H1 (cell line): Measurements from ENCODE around the gene RHCG. TPM values are rescaled to one million over a fixed set of nuclear protein-coding genes. Genes with fewer than 3 reads are reported as not detected.
A peak's percentile ranks its signal among the peaks of the same experiment; 100 is the strongest.

Experiments used
- CTCF ChIA-PET: fragments of 300-600 bp; sonication (Branson Sonifier 250); formaldehyde crosslinking; loops from one replicate; lab custom pipeline; 2021; ENCODE audit not compliant: partially characterized antibody; lab: Charles Lee
- POLR2A ChIA-PET: fragments of 300-600 bp; sonication (Branson Sonifier 250); formaldehyde crosslinking; loops from one replicate; lab custom pipeline; 2021; ENCODE audit warnings: inconsistent platforms; ENCODE audit not compliant: partially characterized antibody; lab: Charles Lee
- DNase-seq, 2 experiments: peaks; one replicate each; pipeline versions ENCODE4 v3.0.0 to v3.0.0-alpha.2; 2010 to 2022; ENCODE audit warnings: low spot score in 2 of 2, low read depth in 1 of 2, mixed read lengths in 1 of 2
- FAIRE-seq: peaks from 2 replicates; lab custom pipeline; 2011; peaks lifted over from hg19 to GRCh38; lab: Jason Lieb, UNC
- H2AFZ ChIP-seq: 2 replicates; pipeline ENCODE4 v1.8.1; 2012; ENCODE audit warnings: low read length, inconsistent platforms
- H2AK5ac ChIP-seq: 2 replicates; pipeline ENCODE4 v1.6.1; 2013; ENCODE audit warnings: low read depth, low read length
- H2BK120ac ChIP-seq: replicated peaks from 2 replicates; pipeline ENCODE3; 2013; ENCODE audit warnings: low read depth, low read length, inconsistent platforms
- H2BK12ac ChIP-seq: 2 replicates; pipeline ENCODE4 v1.6.1; 2013; ENCODE audit warnings: low read depth, low read length
- H2BK15ac ChIP-seq: 2 replicates; pipeline ENCODE4 v1.6.1; 2013; ENCODE audit warnings: low read length
- H2BK20ac ChIP-seq: 2 replicates; pipeline ENCODE4 v1.6.1; 2013; ENCODE audit warnings: low read length
- H2BK5ac ChIP-seq: 2 replicates; pipeline ENCODE4 v1.6.1; 2013; ENCODE audit warnings: low read depth, low read length
- H3K14ac ChIP-seq: 2 replicates; pipeline ENCODE4 v1.6.1; 2013; ENCODE audit warnings: inconsistent platforms; ENCODE audit not compliant: insufficient read length
- H3K18ac ChIP-seq: 2 replicates; pipeline ENCODE4 v1.6.1; 2013; ENCODE audit warnings: low read length; ENCODE audit errors: extremely low read depth
- H3K23ac ChIP-seq: 2 replicates; pipeline ENCODE4 v1.6.1; 2013; ENCODE audit warnings: inconsistent platforms; ENCODE audit not compliant: insufficient read length
- H3K23me2 ChIP-seq: 2 replicates; pipeline ENCODE4 v1.6.1; 2013; ENCODE audit warnings: low read depth, low read length
- H3K27ac ChIP-seq: 2 replicates; pipeline ENCODE4 v1.6.1; 2011; ENCODE audit warnings: low read depth, low read length, inconsistent platforms
- H3K27me3 ChIP-seq, 4 experiments: replicated peaks in 1 of 4; 1 replicate in 1 of 4; 2 replicates in 3 of 4; pipeline versions ENCODE4 v1.6.1 to v1.8.1; 2011 to 2013; ENCODE audit warnings: low read length in 3 of 4, mild to moderate bottlenecking in 3 of 4, inconsistent platforms in 2 of 4, mixed read lengths in 2 of 4, moderate library complexity in 1 of 4; ENCODE audit not compliant: control insufficient read depth in 3 of 4, insufficient read depth in 3 of 4; ENCODE audit errors: extremely low read depth in 1 of 4
- H3K36me3 ChIP-seq, 4 experiments: 2 replicates each; pipeline versions ENCODE4 v1.6.1 to v1.8.1; 2011 to 2013; ENCODE audit warnings: mild to moderate bottlenecking in 4 of 4, low read length in 3 of 4, moderate library complexity in 2 of 4, control low read depth in 1 of 4, inconsistent platforms in 1 of 4; ENCODE audit not compliant: insufficient read depth in 4 of 4, control insufficient read depth in 2 of 4
- H3K4ac ChIP-seq: replicated peaks from 2 replicates; pipeline ENCODE3; 2013; ENCODE audit warnings: low read length, low read depth, mixed read lengths, inconsistent platforms; ENCODE audit not compliant: insufficient read length
- H3K4me1 ChIP-seq, 4 experiments: replicated peaks in 1 of 4; 1 replicate in 1 of 4; 2 replicates in 3 of 4; pipeline versions ENCODE4 v1.6.1 to v1.8.1; 2011 to 2013; ENCODE audit warnings: low read length in 3 of 4, inconsistent platforms in 2 of 4, mixed read lengths in 1 of 4; ENCODE audit not compliant: insufficient read depth in 4 of 4, control insufficient read depth in 3 of 4
- H3K4me2 ChIP-seq, 2 experiments: 2 replicates each; pipeline versions ENCODE4 v1.6.1 to v1.8.1; 2011 to 2013; ENCODE audit warnings: low read depth in 2 of 2, low read length in 2 of 2, control low read depth in 1 of 2, inconsistent platforms in 1 of 2, mild to moderate bottlenecking in 1 of 2; ENCODE audit not compliant: insufficient read depth in 1 of 2
- H3K4me3 ChIP-seq, 4 experiments: fragments of 200-600, 300-600 bp in 1 of 4; sonication (generic), shearing (Covaris generic), sonication (Bioruptor Twin) in 1 of 4; 2 replicates each; pipeline versions ENCODE4 v1.5.1 to v1.8.1; 2011 to 2016; ENCODE audit warnings: low read length in 4 of 4, low read depth in 3 of 4, control low read depth in 2 of 4, inconsistent platforms in 2 of 4, mild to moderate bottlenecking in 2 of 4, mixed read lengths in 1 of 4, moderate library complexity in 1 of 4; ENCODE audit not compliant: insufficient read depth in 2 of 4; ENCODE audit errors: extremely low read depth in 1 of 4
- H3K56ac ChIP-seq: replicated peaks from 2 replicates; pipeline ENCODE3; 2013; ENCODE audit warnings: low read depth, mild to moderate bottlenecking, mixed read lengths, low read length, inconsistent platforms; ENCODE audit not compliant: insufficient read length
- H3K79me1 ChIP-seq: 2 replicates; pipeline ENCODE4 v1.6.1; 2013; ENCODE audit warnings: low read depth, low read length, control low read depth
- H3K79me2 ChIP-seq, 2 experiments: 2 replicates each; pipeline versions ENCODE4 v1.6.1 to v1.8.1; 2012 to 2013; ENCODE audit warnings: low read length in 2 of 2, mild to moderate bottlenecking in 2 of 2, inconsistent platforms in 1 of 2; ENCODE audit not compliant: insufficient read depth in 2 of 2, control insufficient read depth in 1 of 2
- H3K9ac ChIP-seq, 4 experiments: replicated peaks in 1 of 4; 1 replicate in 1 of 4; 2 replicates in 3 of 4; pipeline versions ENCODE4 v1.6.1 to v1.8.1; 2011 to 2013; ENCODE audit warnings: low read depth in 3 of 4, low read length in 3 of 4, control low read depth in 2 of 4, mild to moderate bottlenecking in 2 of 4, moderate library complexity in 2 of 4, inconsistent platforms in 1 of 4; ENCODE audit errors: extremely low read depth in 1 of 4
- H3K9me3 ChIP-seq, 2 experiments: 2 replicates each; pipeline versions ENCODE4 v1.6.1 to v1.8.1; 2012 to 2013; ENCODE audit warnings: mild to moderate bottlenecking in 2 of 2, moderate library complexity in 2 of 2, control low read depth in 1 of 2, inconsistent platforms in 1 of 2, low read depth in 1 of 2, low read length in 1 of 2, mixed read lengths in 1 of 2; ENCODE audit not compliant: insufficient read depth in 2 of 2
- H4K20me1 ChIP-seq, 2 experiments: replicated peaks in 1 of 2; 2 replicates each; pipeline versions ENCODE3 to v1.8.1; 2011 to 2013; ENCODE audit warnings: inconsistent platforms in 2 of 2, low read length in 2 of 2, mild to moderate bottlenecking in 1 of 2; ENCODE audit not compliant: insufficient read depth in 2 of 2, control insufficient read depth in 1 of 2
- H4K5ac ChIP-seq: 2 replicates; pipeline ENCODE4 v1.6.1; 2013; ENCODE audit warnings: low read length, low read depth, mixed read lengths, inconsistent platforms; ENCODE audit not compliant: insufficient read length
- H4K8ac ChIP-seq: 2 replicates; pipeline ENCODE4 v1.8.0; 2013; ENCODE audit warnings: mild to moderate bottlenecking, moderate library complexity, low read length, inconsistent platforms; ENCODE audit not compliant: insufficient read depth; ENCODE audit errors: extremely low read depth
- H4K91ac ChIP-seq: replicated peaks from 2 replicates; pipeline ENCODE3; 2013; ENCODE audit warnings: low read length, mixed read lengths, inconsistent platforms; ENCODE audit not compliant: insufficient read length
- EGR1 ChIP-seq: IDR thresholded peaks from 2 replicates; pipeline ENCODE4 v1.6.1; 2011; ENCODE audit warnings: low read depth, low read length, borderline replicate concordance
- POLR2AphosphoS5 ChIP-seq: IDR thresholded peaks from 2 replicates; pipeline ENCODE4 v1.6.1; 2011; ENCODE audit warnings: low read depth, low read length
- RAD21 ChIP-seq, 2 experiments: IDR thresholded peaks in 1 of 2; conservative IDR thresholded peaks in 1 of 2; 2 replicates each; pipeline ENCODE4 v1.6.1; 2011; ENCODE audit warnings: low read depth in 2 of 2, low read length in 2 of 2, improper control_type of control experiment in 1 of 2, inconsistent platforms in 1 of 2, mild to moderate bottlenecking in 1 of 2, moderate library complexity in 1 of 2
- SIRT6 ChIP-seq: IDR thresholded peaks from one replicate; pipeline ENCODE4 v1.7.1; 2012; ENCODE audit warnings: low read length, inconsistent platforms
- WGBS, 2 experiments: shearing (Covaris generic) in 1 of 2; methylation state at CpG; one replicate each; pipeline versions ENCODE4 v1.1.6 to v1.1.7; 2013 to 2015; ENCODE audit warnings: low lambda C conversion rate in 2 of 2, mixed read lengths in 2 of 2, inconsistent platforms in 1 of 2, low coverage in 1 of 2, missing lambda C conversion rate in 1 of 2; ENCODE audit not compliant: insufficient replicate concordance in 2 of 2, insufficient coverage in 1 of 2, insufficient read length in 1 of 2; ENCODE audit errors: extremely low coverage in 1 of 2, missing lambda C conversion rate in 1 of 2; 5-methylcytosine and 5-hydroxymethylcytosine counted together
- polyA plus RNA-seq, 7 experiments: library from polyadenylated mRNA; depleted of rRNA in 3 of 7; stranded (reverse) in 5 of 7; unstranded in 2 of 7; fragments of >200 nt in 5 of 7; fragments of 200-250 nt in 2 of 7; gene quantifications; 1 replicate in 5 of 7; 2 replicates in 1 of 7; 4 replicates in 1 of 7; pipeline versions ENCODE4 v1.2.1 to v1.2.3, GENCODE V29; 2011 to 2013; ENCODE audit warnings: missing spikeins in 2 of 7, mixed read lengths in 2 of 7
- total RNA-seq: library from RNA; stranded (reverse); fragmentation: NEBNext Ultra II Directional; extraction: Animal tissue kit (Norgen Biotek cat#: 25700); gene quantifications from 2 replicates; pipeline ENCODE4 v1.2.1, GENCODE V29; 2021

Gene RHCG
- total and polyA plus RNA-seq, 2 of the 8 experiments (the other 6 are each of a cell fraction or from before 2014, with no cell fraction given): 0.68 TPM; not detected in 1

- Histone ChIP-seq H3K9ac (no peak overlapping the region), H3K4ac (no peak overlapping the region), H3K56ac (no peak overlapping the region), H3K4me1 (peaks cover 5 to 15% (median 11%) of the 10 kb centered on the region in 4 experiments), H4K91ac (no peak overlapping the region), H2AFZ (no peak overlapping the region), H3K14ac (no peak overlapping the region), H4K5ac (no peak overlapping the region), H3K4me3 (no peak overlapping the region), H3K23me2 (no peaks in the 10 kb centered on the region; the same call in 1 of the 2 replicates), H3K4me2 (no peak overlapping the region), H2BK120ac (no peak overlapping the region), H3K27ac (no peak overlapping the region), H3K79me1 (no peaks in the 10 kb centered on the region), H3K36me3 (no peaks in the 10 kb centered on the region), H2BK15ac (no peak overlapping the region), H2BK5ac (no peak overlapping the region), H3K9me3 (no peaks in the 10 kb centered on the region), H3K27me3 (no peaks in the 10 kb centered on the region; a peak in 3 of 7 replicates), H4K20me1 (peaks cover 0 to 4% of the 10 kb centered on the region in 2 experiments), H3K23ac (no peak overlapping the region), H3K79me2 (no peaks in the 10 kb centered on the region), H2AK5ac (no peak overlapping the region), H2BK12ac (no peak overlapping the region), H4K8ac (no peak overlapping the region), H2BK20ac (no peak overlapping the region), H3K18ac (no peak overlapping the region)
- POLR2A ChIA-PET: interaction anchor here (0.6 to 1.4 kb wide), 5 partner anchors 24 to 102 kb away, joined by 3 to 5 read pairs (median 3); partner anchors contain the start of gene TICRR
- CTCF ChIA-PET: interaction anchor here (0.6 to 17.0 kb wide), 28 partner anchors 11 to 1441 kb away, joined by 3 to 518 read pairs (median 7); partner anchors contain the start of gene RHCG
- FAIRE-seq (peak; percentile 96), DNase-seq (peak; percentile 79 to 95)
- WGBS, 2 experiments: 12% methylated on average over 7 of the region's 7 CpGs; no CpG with 5 or more reads in 1 of the 2 experiments
- TF ChIP-seq EGR1 (no peak), SIRT6 (no peak), POLR2AphosphoS5 (no peak), RAD21 (IDR thresholded peaks at IDR 0.05 in 1 of 2, conservative IDR thresholded peaks at IDR 0.05 in 1 of 2; ENCODE audit: low read depth in 2 of 2, low read length in 2 of 2) (peak; percentile 98 to 100)
These were observed 23.6 kb downstream of the RHCG start for GRCh38 chr15:89472785-89473256.
